HepG2 (cell line): Measurements from ENCODE around the gene ENHO. TPM values are rescaled to one million over a fixed set of nuclear protein-coding genes. Genes with fewer than 3 reads are reported as not detected.

Experiments used
- CTCF ChIP-seq: sonication (generic); formaldehyde crosslinking; IDR thresholded peaks from 2 replicates; pipeline ENCODE4 v1.5.0; 2020; ENCODE audit warnings: mild to moderate bottlenecking, missing genetic modification reagents, moderate library complexity
- ERF ChIP-seq: IDR thresholded peaks from 2 replicates; pipeline ENCODE4 v1.6.1; 2018; ENCODE audit warnings: missing biosample characterization, missing genetic modification reagents
- FOXM1 ChIP-seq: sonication (generic); formaldehyde crosslinking; IDR thresholded peaks from 2 replicates; pipeline ENCODE4 v1.5.0; 2020; ENCODE audit warnings: missing genetic modification reagents
- GTF2F1 ChIP-seq: fragments of 150-350 bp; IDR thresholded peaks from 2 replicates; pipeline ENCODE4 v1.6.1; 2014; ENCODE audit warnings: low read length
- KLF6 ChIP-seq: IDR thresholded peaks from 2 replicates; pipeline ENCODE4 v1.8.0; 2016; ENCODE audit warnings: missing biosample characterization, missing genetic modification reagents
- MEIS2 ChIP-seq: sonication (generic); formaldehyde crosslinking; IDR thresholded peaks from 2 replicates; pipeline ENCODE4 v1.9.0; 2021; ENCODE audit warnings: mild to moderate bottlenecking, missing genetic modification reagents
- PRDM10 ChIP-seq: sonication (generic); formaldehyde crosslinking; IDR thresholded peaks from 2 replicates; pipeline ENCODE4 v1.4.0; 2020; ENCODE audit warnings: low read depth, missing genetic modification reagents
- SP5 ChIP-seq: IDR thresholded peaks from 2 replicates; pipeline ENCODE4 v1.6.1; 2016; ENCODE audit warnings: low read depth, borderline replicate concordance
- THAP11 ChIP-seq: IDR thresholded peaks from 2 replicates; pipeline ENCODE4 v1.6.1; 2016; ENCODE audit warnings: missing biosample characterization, missing genetic modification reagents
- THAP8 ChIP-seq: sonication (generic); formaldehyde crosslinking; IDR thresholded peaks from 2 replicates; pipeline ENCODE4 v1.5.1; 2020; ENCODE audit warnings: missing genetic modification reagents, mild to moderate bottlenecking, borderline replicate concordance
- ZEB1 ChIP-seq: IDR thresholded peaks from 2 replicates; pipeline ENCODE4 v1.6.1; 2012; ENCODE audit warnings: mild to moderate bottlenecking, low read depth, inconsistent platforms; ENCODE audit not compliant: insufficient replicate concordance
- ZFAT ChIP-seq: sonication (generic); formaldehyde crosslinking; conservative IDR thresholded peaks from 2 replicates; pipeline ENCODE4 v1.8.1; 2023; ENCODE audit warnings: missing genetic modification reagents, inconsistent platforms
- ZNF136 ChIP-seq: sonication (generic); formaldehyde crosslinking; IDR thresholded peaks from 2 replicates; pipeline ENCODE4 v1.8.1; 2022; ENCODE audit warnings: low read depth, mild to moderate bottlenecking, moderate library complexity, missing genetic modification reagents
- ZNF451 ChIP-seq: sonication (generic); formaldehyde crosslinking; IDR thresholded peaks from 2 replicates; pipeline ENCODE4 v1.5.0; 2020; ENCODE audit warnings: mild to moderate bottlenecking, missing genetic modification reagents
- ZNF569 ChIP-seq: sonication (generic); formaldehyde crosslinking; IDR thresholded peaks from 2 replicates; pipeline ENCODE4 v1.5.0; 2020; ENCODE audit warnings: mild to moderate bottlenecking, missing genetic modification reagents, moderate library complexity, borderline replicate concordance
- ZNF570 ChIP-seq: sonication (generic); formaldehyde crosslinking; IDR thresholded peaks from 2 replicates; pipeline ENCODE4 v1.4.0; 2020; ENCODE audit warnings: mild to moderate bottlenecking, missing genetic modification reagents, borderline replicate concordance
- ZNF850 ChIP-seq: sonication (generic); formaldehyde crosslinking; conservative IDR thresholded peaks from 2 replicates; pipeline ENCODE4 v1.9.0; 2021; ENCODE audit warnings: mild to moderate bottlenecking, missing genetic modification reagents
- ZSCAN5A ChIP-seq: sonication (generic); formaldehyde crosslinking; IDR thresholded peaks from 2 replicates; pipeline ENCODE4 v1.8.0; 2022; ENCODE audit warnings: mild to moderate bottlenecking, missing genetic modification reagents, borderline replicate concordance
- ZXDC ChIP-seq: sonication (generic); formaldehyde crosslinking; IDR thresholded peaks from 2 replicates; pipeline ENCODE4 v1.5.0; 2020; ENCODE audit warnings: mild to moderate bottlenecking, missing genetic modification reagents
- polyA plus RNA-seq, 8 experiments: library from polyadenylated mRNA; depleted of rRNA in 3 of 8; stranded (reverse) in 7 of 8; unstranded in 1 of 8; fragments of >200 nt; fragmentation: Illumina TruSeq in 4 of 8; extraction: Trizol in 4 of 8; gene quantifications; 2 replicates each; pipeline versions ENCODE4 v1.2.1 to v1.2.3, GENCODE V29; 2011 to 2016; ENCODE audit warnings: low read depth in 4 of 8, missing spikeins in 1 of 8, mixed read lengths in 1 of 8; ENCODE audit not compliant: insufficient read depth in 1 of 8
- total RNA-seq, 5 experiments: library from RNA; depleted of rRNA; stranded (reverse); fragments of >200 nt; fragmentation: Illumina TruSeq; extraction: Trizol; gene quantifications; 2 replicates each; pipeline ENCODE4 v1.2.3, GENCODE V29; 2016; ENCODE audit warnings: low read depth in 1 of 5

Gene ENHO
- total and polyA plus RNA-seq, 2 of the 13 experiments (the other 11 are each of a cell fraction or from before 2014, with no cell fraction given): 0.08 to 0.60 TPM

- TF ChIP-seq PRDM10 (no peak), GTF2F1 (no peak), ZNF569 (CRISPR knock-in tag) (no peak), ZEB1 (no peak), CTCF (CRISPR knock-in tag) (no peak), ZSCAN5A (no peak), KLF6 (CRISPR knock-in tag) (no peak), THAP11 (CRISPR knock-in tag) (peak; percentile 31; the same call in 1 of the 2 replicates), ZFAT (no peak), ZNF136 (CRISPR knock-in tag) (no peak), ZXDC (CRISPR knock-in tag) (no peak), SP5 (CRISPR knock-in tag) (no peak; the same call in 1 of the 2 replicates), FOXM1 (CRISPR knock-in tag) (no peak), ZNF451 (CRISPR knock-in tag) (no peak), THAP8 (CRISPR knock-in tag) (no peak), MEIS2 (no peak), ERF (peak; percentile 49; the same call in 1 of the 2 replicates), ZNF850 (CRISPR knock-in tag) (no peak), ZNF570 (CRISPR knock-in tag) (no peak)
Measured at GRCh38 chr9:34522971-34523797, at the start of gene ENHO (continued).
